WTC11 (cell line): ENCODE results near the gene MALL. TPM values are rescaled to one million over a fixed set of nuclear protein-coding genes. Genes with fewer than 3 reads are reported as not detected.

Experiments used
- ATAC-seq: fragments of 200-7000 bp; cut with Tn5 transposase; 2 replicates; pipeline ENCODE4 v1.10.0; 2021; ENCODE audit warnings: mild to moderate bottlenecking, moderate library complexity
- CTCF ChIA-PET: fragments of 300-600 bp; sonication (Branson Sonifier 250); formaldehyde crosslinking; loops from one replicate; lab custom pipeline; 2021; ENCODE audit warnings: antibody characterized with exemption; lab: Charles Lee
- POLR2A ChIA-PET: fragments of 350-600 bp; sonication (Branson Sonifier 250); formaldehyde crosslinking; loops from one replicate; lab custom pipeline; 2021; ENCODE audit warnings: antibody characterized with exemption; lab: Charles Lee
- DNase-seq: peaks from one replicate; pipeline ENCODE4 v3.0.0; 2021; ENCODE audit warnings: low spot score
- H3K27ac Mint-ChIP-seq: 2 replicates; pipeline ENCODE4 v1.8.0; 2021; ENCODE audit warnings: mixed read lengths
- H3K27me3 Mint-ChIP-seq: 2 replicates; pipeline ENCODE4 v1.8.0; 2021; ENCODE audit warnings: low read depth, mild to moderate bottlenecking, moderate library complexity, mixed read lengths
- H3K36me3 Mint-ChIP-seq: 2 replicates; pipeline ENCODE4 v1.8.0; 2021; ENCODE audit warnings: mixed read lengths
- H3K4me1 Mint-ChIP-seq: 2 replicates; pipeline ENCODE4 v1.8.0; 2022; ENCODE audit warnings: mixed read lengths
- H3K4me3 Mint-ChIP-seq: 2 replicates; pipeline ENCODE4 v1.8.0; 2021; ENCODE audit warnings: mild to moderate bottlenecking, moderate library complexity, mixed read lengths
- H3K9me3 Mint-ChIP-seq: 2 replicates; pipeline ENCODE4 v1.8.0; 2021; ENCODE audit warnings: mixed read lengths
- CREB1 ChIP-seq: sonication (generic); formaldehyde crosslinking; IDR thresholded peaks from 2 replicates; pipeline ENCODE4 v1.8.0; 2023; ENCODE audit warnings: mild to moderate bottlenecking, missing genetic modification reagents
- ELF4 ChIP-seq: sonication (generic); formaldehyde crosslinking; IDR thresholded peaks from 2 replicates; pipeline ENCODE4 v1.8.1; 2022; ENCODE audit warnings: low read depth, mild to moderate bottlenecking, moderate library complexity, missing genetic modification reagents
- FOXK1 ChIP-seq: sonication (generic); formaldehyde crosslinking; IDR thresholded peaks from 2 replicates; pipeline ENCODE4 v1.8.0; 2022; ENCODE audit warnings: mild to moderate bottlenecking, moderate library complexity, missing genetic modification reagents
- JUN ChIP-seq: sonication (generic); formaldehyde crosslinking; IDR thresholded peaks from 2 replicates; pipeline ENCODE4 v1.8.0; 2023; ENCODE audit warnings: mild to moderate bottlenecking, missing genetic modification reagents
- NFE2L1 ChIP-seq: sonication (generic); formaldehyde crosslinking; IDR thresholded peaks from 2 replicates; pipeline ENCODE4 v1.8.1; 2023; ENCODE audit warnings: missing genetic modification reagents
- NR1H2 ChIP-seq: sonication (generic); formaldehyde crosslinking; IDR thresholded peaks from 2 replicates; pipeline ENCODE4 v1.9.0; 2021; ENCODE audit warnings: mild to moderate bottlenecking, moderate library complexity, missing genetic modification reagents
- TEAD1 ChIP-seq: sonication (generic); formaldehyde crosslinking; IDR thresholded peaks from 2 replicates; pipeline ENCODE4 v1.8.0; 2022; ENCODE audit warnings: mild to moderate bottlenecking, missing genetic modification reagents
- ZBTB21 ChIP-seq: sonication (generic); formaldehyde crosslinking; IDR thresholded peaks from 2 replicates; pipeline ENCODE4 v1.8.1; 2023; ENCODE audit warnings: mild to moderate bottlenecking, missing genetic modification reagents, borderline replicate concordance
- total RNA-seq: library from RNA; stranded (reverse); gene quantifications from 3 replicates; pipeline ENCODE4 v1.2.3, GENCODE V29; 2021
- TF ChIP-seq, protein P1 (sequence below): sonication (generic); formaldehyde crosslinking; IDR thresholded peaks from 2 replicates; pipeline ENCODE4 v1.8.0; 2022; ENCODE audit warnings: mild to moderate bottlenecking, missing genetic modification reagents
- TF ChIP-seq, protein P2 (sequence below): sonication (generic); formaldehyde crosslinking; IDR thresholded peaks from 2 replicates; pipeline ENCODE4 v1.8.1; 2023; ENCODE audit warnings: mild to moderate bottlenecking, missing genetic modification reagents, moderate library complexity
- TF ChIP-seq, protein P3 (sequence below): sonication (generic); formaldehyde crosslinking; IDR thresholded peaks from 2 replicates; pipeline ENCODE4 v1.8.1; 2022; ENCODE audit warnings: mild to moderate bottlenecking, missing genetic modification reagents, moderate library complexity, borderline replicate concordance
- TF ChIP-seq, protein P4 (sequence below): fragments of 250-450 bp; sonication (Bioruptor Pico); IDR thresholded peaks from 2 replicates; pipeline ENCODE4 v1.8.0; 2021; ENCODE audit warnings: mild to moderate bottlenecking
- TF ChIP-seq, protein P5 (sequence below): sonication (generic); formaldehyde crosslinking; conservative IDR thresholded peaks from 2 replicates; pipeline ENCODE4 v1.8.1; 2022; ENCODE audit warnings: mild to moderate bottlenecking, missing genetic modification reagents
- TF ChIP-seq, protein P6 (sequence below): fragments of 250-450 bp; sonication (Bioruptor Pico); IDR thresholded peaks from 2 replicates; pipeline ENCODE4 v1.9.0; 2021; ENCODE audit warnings: mild to moderate bottlenecking, borderline replicate concordance

MALL gene
- total RNA-seq, 1 experiment from 2014 or later: 3.8 TPM

DNA sequence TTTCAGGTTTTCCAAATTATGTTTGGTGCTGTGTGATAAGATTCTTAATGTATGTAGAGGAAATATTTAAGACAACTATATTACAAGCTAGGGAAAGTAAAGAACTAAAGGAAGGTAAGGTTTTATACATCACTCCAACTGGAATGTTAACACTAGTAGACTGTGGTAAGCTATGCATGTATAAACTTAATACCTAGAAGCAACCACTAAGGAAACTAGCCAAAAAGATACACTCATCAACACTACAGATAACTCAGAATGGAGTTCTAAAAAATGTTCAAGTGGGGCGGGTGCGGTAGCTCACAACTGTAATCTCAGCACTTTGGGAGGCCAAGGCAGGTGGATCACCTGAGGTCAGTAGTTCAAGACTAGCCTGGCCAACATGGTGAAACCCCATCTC is 37.8 kb upstream of the MALL start:
- Mint-ChIP-seq H3K4me1 (no peaks in the 10 kb centered on the region), H3K9me3 (peaks cover 61% of the 10 kb centered on the region)
- CTCF ChIA-PET: no interaction called here

DNA sequence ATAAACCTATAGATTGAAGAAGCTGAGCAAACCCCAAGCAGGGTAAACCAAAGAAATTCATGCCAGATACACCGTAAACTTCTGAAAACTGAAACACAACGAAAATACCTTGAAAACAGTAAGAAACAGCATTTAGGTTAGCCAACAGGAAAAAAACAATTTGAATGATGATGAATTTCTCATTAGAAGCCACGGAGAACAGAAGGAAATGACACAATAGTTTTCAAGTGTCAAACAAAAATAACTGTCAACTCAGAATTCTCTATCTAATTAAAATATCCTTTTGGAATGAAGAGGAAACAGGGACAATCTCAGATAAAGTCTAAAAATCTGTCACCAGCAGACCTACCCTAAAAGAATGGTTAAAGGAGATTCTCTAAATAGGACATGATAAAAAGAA is 37.3 kb upstream of the MALL start:
- no peak for ATAC-seq

More for the DNA sequence above, 37.8 kb upstream of the MALL start:
- TF ChIP-seq TEAD1 (no peak), FOXK1 (CRISPR knock-in tag) (no peak), NFE2L1 (CRISPR knock-in tag) (no peak)
- TF ChIP-seq, protein P1, sequence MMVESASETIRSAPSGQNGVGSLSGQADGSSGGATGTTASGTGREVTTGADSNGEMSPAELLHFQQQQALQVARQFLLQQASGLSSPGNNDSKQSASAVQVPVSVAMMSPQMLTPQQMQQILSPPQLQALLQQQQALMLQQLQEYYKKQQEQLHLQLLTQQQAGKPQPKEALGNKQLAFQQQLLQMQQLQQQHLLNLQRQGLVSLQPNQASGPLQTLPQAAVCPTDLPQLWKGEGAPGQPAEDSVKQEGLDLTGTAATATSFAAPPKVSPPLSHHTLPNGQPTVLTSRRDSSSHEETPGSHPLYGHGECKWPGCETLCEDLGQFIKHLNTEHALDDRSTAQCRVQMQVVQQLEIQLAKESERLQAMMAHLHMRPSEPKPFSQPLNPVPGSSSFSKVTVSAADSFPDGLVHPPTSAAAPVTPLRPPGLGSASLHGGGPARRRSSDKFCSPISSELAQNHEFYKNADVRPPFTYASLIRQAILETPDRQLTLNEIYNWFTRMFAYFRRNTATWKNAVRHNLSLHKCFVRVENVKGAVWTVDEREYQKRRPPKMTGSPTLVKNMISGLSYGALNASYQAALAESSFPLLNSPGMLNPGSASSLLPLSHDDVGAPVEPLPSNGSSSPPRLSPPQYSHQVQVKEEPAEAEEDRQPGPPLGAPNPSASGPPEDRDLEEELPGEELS: no peak
- DNase-seq: no peak
- peaks cover 35% of the 10 kb centered on the region for H3K36me3 Mint-ChIP-seq
- peaks cover 7% of the 10 kb centered on the region for H3K27me3 Mint-ChIP-seq
- no peak overlapping the region for H3K27ac Mint-ChIP-seq
- no peak for ATAC-seq
- H3K4me3 Mint-ChIP-seq: no peak overlapping the region
- POLR2A ChIA-PET: no interaction called here

DNA sequence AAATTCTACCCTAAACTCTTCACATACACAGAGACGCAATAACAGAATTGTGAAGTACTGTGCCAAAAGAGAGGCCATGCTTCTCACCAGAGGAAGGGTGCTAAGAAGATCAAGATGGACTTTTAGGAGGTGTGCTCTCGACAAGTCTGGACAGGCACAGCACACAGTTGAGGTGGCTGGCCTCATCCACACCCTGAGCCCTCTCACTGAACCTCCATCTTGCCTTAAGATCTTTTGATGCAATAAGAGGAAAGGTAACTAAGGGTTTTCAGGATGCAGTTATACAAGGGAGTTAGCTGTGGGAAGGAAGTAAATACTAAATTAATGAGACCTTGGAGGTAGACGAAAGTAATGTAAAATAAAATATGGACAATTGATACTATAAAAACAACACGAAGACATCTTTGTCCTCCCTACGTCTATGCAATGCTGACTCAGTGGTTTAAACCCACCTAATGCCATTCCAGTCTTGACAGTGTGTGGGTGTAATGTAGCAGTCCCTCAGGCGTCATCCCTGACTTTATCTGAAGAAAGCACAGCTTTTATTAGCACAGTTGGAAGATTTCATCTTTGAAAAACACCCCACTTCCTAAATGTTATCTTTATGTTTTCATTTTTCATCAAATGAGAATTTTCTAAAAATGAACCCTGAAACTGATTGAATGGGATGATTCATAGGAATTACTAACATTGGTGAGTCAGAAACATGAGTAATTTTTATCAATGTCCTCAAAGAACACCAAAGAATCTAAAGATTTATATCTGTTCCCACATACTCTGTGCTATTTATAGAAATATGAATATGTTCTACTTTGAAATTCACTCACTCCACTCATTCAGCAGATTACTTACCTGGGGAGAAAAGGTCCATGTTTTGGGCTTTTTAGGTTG is 34.0 kb upstream of the MALL start:
- no peak overlapping the region for H3K27ac Mint-ChIP-seq
- CTCF ChIA-PET: no interaction called here

More for the DNA sequence above, 37.3 kb upstream of the MALL start:
- H3K4me1 Mint-ChIP-seq: no peaks in the 10 kb centered on the region
- TF ChIP-seq, protein P2, sequence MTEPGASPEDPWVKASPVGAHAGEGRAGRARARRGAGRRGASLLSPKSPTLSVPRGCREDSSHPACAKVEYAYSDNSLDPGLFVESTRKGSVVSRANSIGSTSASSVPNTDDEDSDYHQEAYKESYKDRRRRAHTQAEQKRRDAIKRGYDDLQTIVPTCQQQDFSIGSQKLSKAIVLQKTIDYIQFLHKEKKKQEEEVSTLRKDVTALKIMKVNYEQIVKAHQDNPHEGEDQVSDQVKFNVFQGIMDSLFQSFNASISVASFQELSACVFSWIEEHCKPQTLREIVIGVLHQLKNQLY (CRISPR knock-in tag): no peak
- H3K36me3 Mint-ChIP-seq: peaks cover 39% of the 10 kb centered on the region
- H3K9me3 Mint-ChIP-seq: peaks cover 65% of the 10 kb centered on the region
- ChIA-PET POLR2A (no interaction called here), CTCF (no interaction called here)
- peaks cover 7% of the 10 kb centered on the region for H3K27me3 Mint-ChIP-seq
- H3K4me3 Mint-ChIP-seq: no peak overlapping the region
- no peak overlapping the region for H3K27ac Mint-ChIP-seq
- DNase-seq: no peak

More for the DNA sequence above, 34.0 kb upstream of the MALL start:
- TF ChIP-seq, protein P3, sequence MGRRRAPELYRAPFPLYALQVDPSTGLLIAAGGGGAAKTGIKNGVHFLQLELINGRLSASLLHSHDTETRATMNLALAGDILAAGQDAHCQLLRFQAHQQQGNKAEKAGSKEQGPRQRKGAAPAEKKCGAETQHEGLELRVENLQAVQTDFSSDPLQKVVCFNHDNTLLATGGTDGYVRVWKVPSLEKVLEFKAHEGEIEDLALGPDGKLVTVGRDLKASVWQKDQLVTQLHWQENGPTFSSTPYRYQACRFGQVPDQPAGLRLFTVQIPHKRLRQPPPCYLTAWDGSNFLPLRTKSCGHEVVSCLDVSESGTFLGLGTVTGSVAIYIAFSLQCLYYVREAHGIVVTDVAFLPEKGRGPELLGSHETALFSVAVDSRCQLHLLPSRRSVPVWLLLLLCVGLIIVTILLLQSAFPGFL (CRISPR knock-in tag): no peak
- TF ChIP-seq ELF4 (CRISPR knock-in tag): no peak
- TF ChIP-seq, protein P4, sequence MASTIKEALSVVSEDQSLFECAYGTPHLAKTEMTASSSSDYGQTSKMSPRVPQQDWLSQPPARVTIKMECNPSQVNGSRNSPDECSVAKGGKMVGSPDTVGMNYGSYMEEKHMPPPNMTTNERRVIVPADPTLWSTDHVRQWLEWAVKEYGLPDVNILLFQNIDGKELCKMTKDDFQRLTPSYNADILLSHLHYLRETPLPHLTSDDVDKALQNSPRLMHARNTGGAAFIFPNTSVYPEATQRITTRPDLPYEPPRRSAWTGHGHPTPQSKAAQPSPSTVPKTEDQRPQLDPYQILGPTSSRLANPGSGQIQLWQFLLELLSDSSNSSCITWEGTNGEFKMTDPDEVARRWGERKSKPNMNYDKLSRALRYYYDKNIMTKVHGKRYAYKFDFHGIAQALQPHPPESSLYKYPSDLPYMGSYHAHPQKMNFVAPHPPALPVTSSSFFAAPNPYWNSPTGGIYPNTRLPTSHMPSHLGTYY (CRISPR knock-in tag): no peak
- TF ChIP-seq, protein P5, sequence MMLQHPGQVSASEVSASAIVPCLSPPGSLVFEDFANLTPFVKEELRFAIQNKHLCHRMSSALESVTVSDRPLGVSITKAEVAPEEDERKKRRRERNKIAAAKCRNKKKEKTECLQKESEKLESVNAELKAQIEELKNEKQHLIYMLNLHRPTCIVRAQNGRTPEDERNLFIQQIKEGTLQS: no peak
- no peak for TF ChIP-seq JUN (CRISPR knock-in tag)
- TF ChIP-seq NR1H2: no peak
- TF ChIP-seq, protein P6, sequence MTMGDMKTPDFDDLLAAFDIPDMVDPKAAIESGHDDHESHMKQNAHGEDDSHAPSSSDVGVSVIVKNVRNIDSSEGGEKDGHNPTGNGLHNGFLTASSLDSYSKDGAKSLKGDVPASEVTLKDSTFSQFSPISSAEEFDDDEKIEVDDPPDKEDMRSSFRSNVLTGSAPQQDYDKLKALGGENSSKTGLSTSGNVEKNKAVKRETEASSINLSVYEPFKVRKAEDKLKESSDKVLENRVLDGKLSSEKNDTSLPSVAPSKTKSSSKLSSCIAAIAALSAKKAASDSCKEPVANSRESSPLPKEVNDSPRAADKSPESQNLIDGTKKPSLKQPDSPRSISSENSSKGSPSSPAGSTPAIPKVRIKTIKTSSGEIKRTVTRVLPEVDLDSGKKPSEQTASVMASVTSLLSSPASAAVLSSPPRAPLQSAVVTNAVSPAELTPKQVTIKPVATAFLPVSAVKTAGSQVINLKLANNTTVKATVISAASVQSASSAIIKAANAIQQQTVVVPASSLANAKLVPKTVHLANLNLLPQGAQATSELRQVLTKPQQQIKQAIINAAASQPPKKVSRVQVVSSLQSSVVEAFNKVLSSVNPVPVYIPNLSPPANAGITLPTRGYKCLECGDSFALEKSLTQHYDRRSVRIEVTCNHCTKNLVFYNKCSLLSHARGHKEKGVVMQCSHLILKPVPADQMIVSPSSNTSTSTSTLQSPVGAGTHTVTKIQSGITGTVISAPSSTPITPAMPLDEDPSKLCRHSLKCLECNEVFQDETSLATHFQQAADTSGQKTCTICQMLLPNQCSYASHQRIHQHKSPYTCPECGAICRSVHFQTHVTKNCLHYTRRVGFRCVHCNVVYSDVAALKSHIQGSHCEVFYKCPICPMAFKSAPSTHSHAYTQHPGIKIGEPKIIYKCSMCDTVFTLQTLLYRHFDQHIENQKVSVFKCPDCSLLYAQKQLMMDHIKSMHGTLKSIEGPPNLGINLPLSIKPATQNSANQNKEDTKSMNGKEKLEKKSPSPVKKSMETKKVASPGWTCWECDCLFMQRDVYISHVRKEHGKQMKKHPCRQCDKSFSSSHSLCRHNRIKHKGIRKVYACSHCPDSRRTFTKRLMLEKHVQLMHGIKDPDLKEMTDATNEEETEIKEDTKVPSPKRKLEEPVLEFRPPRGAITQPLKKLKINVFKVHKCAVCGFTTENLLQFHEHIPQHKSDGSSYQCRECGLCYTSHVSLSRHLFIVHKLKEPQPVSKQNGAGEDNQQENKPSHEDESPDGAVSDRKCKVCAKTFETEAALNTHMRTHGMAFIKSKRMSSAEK (CRISPR knock-in tag): no peak
- TF ChIP-seq ZBTB21 (CRISPR knock-in tag): no peak
- no peak for TF ChIP-seq CREB1 (CRISPR knock-in tag)
- no peak for ATAC-seq
- H3K27me3 Mint-ChIP-seq: peaks cover 5% of the 10 kb centered on the region
- peaks cover 24% of the 10 kb centered on the region for H3K36me3 Mint-ChIP-seq
- POLR2A ChIA-PET: no interaction called here
- no peak for DNase-seq
- no peaks in the 10 kb centered on the region for H3K4me1 Mint-ChIP-seq
- no peak overlapping the region for H3K4me3 Mint-ChIP-seq
- peaks cover 51% of the 10 kb centered on the region for H3K9me3 Mint-ChIP-seq
